Measurements from ENCODE around the gene CDCA5. TPM values are rescaled to one million over a fixed set of nuclear protein-coding genes. Genes with fewer than 3 reads are reported as not detected.

Gene CDCA5
- total and polyA plus RNA-seq, 2 of the 4 experiments (the other 2 are of a cell fraction) = 9.1 to 14.0 TPM

GRCh38 chr11:65085446-65085845 lies 1.6 kb upstream of the CDCA5 start:
- no peaks in the 10 kb centered on the region; the same call in 1 of the 2 replicates for H4K20me1 ChIP-seq (ENCODE audit: insufficient read depth, low read length)
- peaks cover 36 to 49% of the 10 kb centered on the region in 2 experiments for H3K79me1 ChIP-seq (ENCODE audit: low read depth in 1 of 2, low read length in 2 of 2)
- BruUV-seq (replicated peaks) = no TSS peak
- H2AFZ ChIP-seq (replicated peaks; ENCODE audit: low read length, poor library complexity) = no peak overlapping the region
- H2AK9ac ChIP-seq (replicated peaks; ENCODE audit: low read depth, low read length, poor library complexity) = no peak overlapping the region
- no peak overlapping the region for H3K4me3 ChIP-seq (ENCODE audit: insufficient read depth, low read depth, low read length)
- no peak overlapping the region for H3K4ac ChIP-seq (ENCODE audit: low read depth, low read length)
- no peak overlapping the region for H3K4me2 ChIP-seq (ENCODE audit: low read depth, low read length)
- H2BK120ac ChIP-seq (ENCODE audit: low read depth, low read length) = no peak overlapping the region
- no peak overlapping the region for H3K14ac ChIP-seq (replicated peaks; ENCODE audit: low read depth, low read length)
- ChIA-PET CTCF (no interaction called here), POLR2A (ENCODE audit: unreplicated experiment) (interaction anchor here (1.7 kb wide), 1 partner anchor 11 kb away, joined by 4 read pairs; no protein-coding TSS in a partner anchor)
- intact Hi-C loops (cut with micrococcal nuclease) (loop anchor here (2.0 kb wide), 1 partner anchor 45 kb away; the partner anchor contains the start of gene SAC3D1), dilution Hi-C loops (cut with HindIII; ENCODE audit: low sequenced_read_pairs, unreplicated experiment) (no loop called here), in situ Hi-C loops (cut with MboI; ENCODE audit: low sequenced_read_pairs) (no loop called here)
- H2AK5ac ChIP-seq (ENCODE audit: low read depth, low read length) = no peak overlapping the region
- H3K27me3 ChIP-seq (ENCODE audit: control insufficient read depth, insufficient read depth, low read length) = no peaks in the 10 kb centered on the region
- TF ChIP-seq MAFK (IDR thresholded peaks at IDR 0.05; ENCODE audit: low read depth, low read length) (no peak), FOS (IDR thresholded peaks at IDR 0.05; ENCODE audit: low read depth, low read length) (no peak), CEBPB (IDR thresholded peaks at IDR 0.05; ENCODE audit: low read depth, low read length) (no peak), CTCF (conservative IDR thresholded peaks at IDR 0.05; ENCODE audit: low read depth, low read length) (no peak), MXI1 (IDR thresholded peaks at IDR 0.05; ENCODE audit: borderline replicate concordance, low read depth, low read length) (no peak), USF2 (IDR thresholded peaks at IDR 0.05; ENCODE audit: low read depth, low read length) (no peak), ELK1 (IDR thresholded peaks at IDR 0.05; ENCODE audit: borderline replicate concordance, low read depth, low read length) (no peak)
- H4K8ac ChIP-seq (ENCODE audit: low read depth in 2 of 2, low read length in 2 of 2) = no peak overlapping the region
- no peak for DNase-seq
- no peak overlapping the region for H3K23ac ChIP-seq (ENCODE audit: low read depth, low read length)
- H4K91ac ChIP-seq (ENCODE audit: insufficient read depth, low read depth, low read length) = no peak overlapping the region
- peaks cover 4% of the 10 kb centered on the region; the same call in 1 of the 2 replicates for H3K4me1 ChIP-seq (ENCODE audit: control insufficient read depth, insufficient read depth, low read length)
- no peak overlapping the region for H3K18ac ChIP-seq (ENCODE audit: low read depth, low read length)
- H2BK5ac ChIP-seq (ENCODE audit: low read depth, low read length, poor library complexity, severe bottlenecking) = no peak overlapping the region
- no peaks in the 10 kb centered on the region for H3K9me3 ChIP-seq (ENCODE audit: control insufficient read depth, insufficient read depth, low read length)
- H3K9me1 ChIP-seq (ENCODE audit: insufficient read depth, low read length) = no peaks in the 10 kb centered on the region; the same call in 1 of the 2 replicates
- no CpG with 5 or more reads among the region's 4 CpGs for WGBS, 2 experiments (ENCODE audit: extremely low coverage in 2 of 2, insufficient read length in 1 of 2)
- H4K5ac ChIP-seq (ENCODE audit: low read depth, low read length) = no peak overlapping the region
- H3K27ac ChIP-seq (ENCODE audit: insufficient read depth, low read length) = no peak overlapping the region
- no peak for ATAC-seq (ENCODE audit: low read depth)
- H3K36me3 ChIP-seq (ENCODE audit: control insufficient read depth, insufficient read depth, low read length) = peaks cover 34% of the 10 kb centered on the region
- H3K9ac ChIP-seq (ENCODE audit: low read depth, low read length) = no peak overlapping the region
- H3K56ac ChIP-seq (ENCODE audit: extremely low read depth, insufficient read depth, low read length) = no peak overlapping the region
- H2BK20ac ChIP-seq (ENCODE audit: low read depth, low read length) = no peak overlapping the region
- H2BK15ac ChIP-seq (ENCODE audit: low read depth, low read length) = no peak overlapping the region
